ENCODE measurements around the gene IL18. TPM values are rescaled to one million over a fixed set of nuclear protein-coding genes. Genes with fewer than 3 reads are reported as not detected.
"Not testable (repeated sequence)": the region's sequence is repeated elsewhere in the genome, so short reads cannot be mapped to it uniquely, and the experiment has no call there.

Gene IL18
- total RNA-seq, 2 donors from 2014 or later: 12.3 to 12.7 TPM

GRCh38 chr11:112162761-112163546, 940 bp downstream of the IL18 start:
- Histone ChIP-seq H3K4me1 (ENCODE audit: control insufficient read depth in 1 of 2, low read depth in 2 of 2) (no peaks in the 10 kb centered on the region), H3K4me3 (peak overlapping the region; percentile 58), H3K36me3 (no peaks in the 10 kb centered on the region), H3K27ac (no peak overlapping the region), H3K9me3 (no peaks in the 10 kb centered on the region), H3K27me3 (replicated peaks; ENCODE audit: insufficient read depth) (no peaks in the 10 kb centered on the region)
- DNase-seq (ENCODE audit: low spot score): no peak
- TF ChIP-seq CTCF (IDR thresholded peaks at IDR 0.05): no peak
- ATAC-seq (ENCODE audit: insufficient number of reproducible peaks, low FRiP score, low read depth): no peak

GRCh38 chr11:112162200-112162599, 1.7 kb downstream of the IL18 start:
- not testable (repeated sequence) for ATAC-seq (ENCODE audit: insufficient number of reproducible peaks, low FRiP score, low read depth); H3K27ac ChIP-seq; H3K27me3 ChIP-seq (replicated peaks; ENCODE audit: insufficient read depth); H3K4me1 ChIP-seq (ENCODE audit: control insufficient read depth in 1 of 2, low read depth in 2 of 2); H3K9me3 ChIP-seq; H3K36me3 ChIP-seq; DNase-seq (ENCODE audit: low spot score)
- peak overlapping the region; percentile 34 for H3K4me3 ChIP-seq

- no peaks in the 10 kb centered on the region for H3K9me3 ChIP-seq
- ATAC-seq (ENCODE audit: insufficient number of reproducible peaks, low FRiP score, low read depth) (no peak), DNase-seq (ENCODE audit: low spot score) (no peak)
- H3K36me3 ChIP-seq: no peaks in the 10 kb centered on the region
- TF ChIP-seq CTCF (IDR thresholded peaks at IDR 0.05): no peak
- no peak overlapping the region for H3K4me3 ChIP-seq
- no peak overlapping the region for H3K27ac ChIP-seq
- peaks cover 4 to 5% of the 10 kb centered on the region in 2 donors for H3K4me1 ChIP-seq (ENCODE audit: control insufficient read depth in 1 of 2, low read depth in 2 of 2)
- H3K27me3 ChIP-seq (replicated peaks; ENCODE audit: insufficient read depth): no peaks in the 10 kb centered on the region
Observed at GRCh38 chr11:112161012-112161411, 2.9 kb downstream of the IL18 start.

- H3K4me3 ChIP-seq: peak overlapping the region; percentile 10
- H3K27ac ChIP-seq: peak overlapping the region in 1 of 2 donors; percentile 11
- TF ChIP-seq CTCF (IDR thresholded peaks at IDR 0.05): no peak
- H3K4me1 ChIP-seq (ENCODE audit: control insufficient read depth in 1 of 2, low read depth in 2 of 2): peaks cover 4 to 5% of the 10 kb centered on the region in 2 donors
- H3K27me3 ChIP-seq (replicated peaks; ENCODE audit: insufficient read depth): no peaks in the 10 kb centered on the region
- no peak for ATAC-seq (ENCODE audit: insufficient number of reproducible peaks, low FRiP score, low read depth)
- no peaks in the 10 kb centered on the region for H3K9me3 ChIP-seq
- no peaks in the 10 kb centered on the region for H3K36me3 ChIP-seq
- no peak for DNase-seq (ENCODE audit: low spot score)
Observed at GRCh38 chr11:112160091-112160848, 3.6 kb downstream of the IL18 start.

GRCh38 chr11:112159098-112160065, 4.5 kb downstream of the IL18 start:
- TF ChIP-seq CTCF (IDR thresholded peaks at IDR 0.05): no peak
- Histone ChIP-seq H3K27me3 (replicated peaks; ENCODE audit: insufficient read depth) (no peaks in the 10 kb centered on the region), H3K4me1 (ENCODE audit: control insufficient read depth in 1 of 2, low read depth in 2 of 2) (peaks cover 4 to 5% of the 10 kb centered on the region in 2 donors), H3K9me3 (no peaks in the 10 kb centered on the region), H3K36me3 (no peaks in the 10 kb centered on the region), H3K27ac (peak overlapping the region in 1 of 2 donors; percentile 11), H3K4me3 (no peak overlapping the region)
- ATAC-seq (ENCODE audit: insufficient number of reproducible peaks, low FRiP score, low read depth) (no peak), DNase-seq (ENCODE audit: low spot score) (no peak)

Measured in thoracic aorta (tissue), 2 donors.